DMS114 treated with DMSO at 0.1 percent for 48 hours (cell line): ENCODE data around the gene CAP1.

Source experiments
- DNase-seq: peaks from one replicate; lab custom pipeline; 2025; ENCODE audit not compliant: unreplicated experiment; lab: John Stamatoyannopoulos, UW

Gene CAP1

DNA sequence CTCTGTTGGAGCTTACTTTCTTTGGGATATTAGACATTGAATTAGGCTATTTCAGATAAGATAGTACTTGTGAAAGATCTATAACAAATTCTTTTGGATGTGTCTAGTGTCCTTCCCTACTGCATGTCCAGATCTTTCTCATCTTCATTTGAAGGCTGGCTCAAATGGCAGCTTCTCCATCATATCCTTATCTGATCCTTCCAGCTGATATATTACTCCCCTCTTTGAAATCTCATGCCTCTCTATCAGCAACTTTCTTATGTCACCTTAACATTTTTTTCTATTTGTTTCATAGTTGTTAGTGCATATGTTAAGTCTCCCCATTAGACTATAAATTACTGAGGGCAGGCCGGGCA lies 17.5 kb downstream of the CAP1 start:
- DNase-seq = no peak

DNA sequence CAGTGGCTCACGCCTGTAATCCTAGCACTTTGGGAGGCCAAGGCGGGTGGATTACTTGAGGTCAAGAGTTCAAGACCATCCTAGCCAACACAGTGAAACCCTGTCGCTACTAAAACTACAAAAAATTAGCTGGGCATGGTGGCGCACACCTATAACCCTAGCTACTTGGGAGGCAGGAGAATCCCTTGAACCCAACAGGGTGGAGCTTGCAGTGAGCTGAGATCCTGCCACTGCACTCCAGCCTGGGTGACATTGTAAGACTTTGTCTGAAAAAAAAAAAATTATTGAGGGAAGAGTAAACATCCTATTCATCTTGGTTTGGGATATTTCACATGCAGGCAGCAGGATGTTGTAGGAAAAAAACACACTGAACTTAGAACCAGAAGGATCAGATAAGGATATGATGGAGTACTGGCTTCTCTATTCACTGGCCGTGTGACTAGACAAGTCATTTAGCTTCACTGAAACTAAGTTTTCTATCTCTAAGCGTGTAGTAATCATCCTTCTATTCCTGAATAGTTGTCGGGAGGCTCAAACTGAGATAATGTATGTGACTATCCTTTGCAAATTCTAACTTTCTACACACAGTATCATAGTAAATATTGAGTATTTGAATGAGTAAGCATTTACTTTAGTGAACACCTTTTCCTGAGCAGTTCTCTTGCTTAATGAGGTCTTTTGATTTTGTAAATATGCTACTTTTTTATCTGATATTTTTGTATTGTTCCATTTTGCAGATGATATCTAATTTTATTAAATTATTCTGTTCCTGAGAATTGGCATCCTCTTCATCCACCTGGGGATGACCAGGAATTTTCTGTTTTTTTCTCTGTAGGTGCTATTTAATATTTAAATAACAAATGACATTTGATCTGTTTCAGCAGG lies 18.2 kb downstream of the CAP1 start:
- no peak for DNase-seq

DNA sequence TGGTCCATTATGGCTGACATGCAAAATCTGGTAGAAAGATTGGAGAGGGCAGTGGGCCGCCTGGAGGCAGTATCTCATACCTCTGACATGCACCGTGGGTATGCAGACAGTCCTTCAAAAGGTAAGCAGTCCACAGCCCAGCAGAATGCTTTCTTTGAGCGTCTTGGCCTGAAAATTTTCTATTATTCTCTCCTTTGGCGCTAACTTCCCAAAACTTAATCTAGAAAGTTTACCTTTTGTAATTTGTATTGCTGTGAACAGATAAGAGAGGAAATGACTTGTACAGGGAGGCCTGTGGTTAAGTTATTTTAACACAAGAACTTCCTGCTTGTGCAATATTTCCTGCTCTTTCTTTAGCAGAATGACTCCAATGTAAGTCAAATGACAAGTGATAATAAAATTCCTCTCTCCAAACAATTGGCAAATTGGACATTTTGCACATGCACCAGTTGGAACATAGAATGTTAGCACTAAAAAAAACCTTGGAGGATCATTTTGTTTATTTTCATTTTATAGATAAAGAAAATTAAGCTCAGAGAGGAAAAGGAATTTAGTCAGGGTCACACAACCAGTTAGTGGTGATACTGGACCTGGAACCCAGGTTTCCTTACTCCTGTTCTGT lies 18.9 kb downstream of the CAP1 start:
- no peak for DNase-seq

DNA sequence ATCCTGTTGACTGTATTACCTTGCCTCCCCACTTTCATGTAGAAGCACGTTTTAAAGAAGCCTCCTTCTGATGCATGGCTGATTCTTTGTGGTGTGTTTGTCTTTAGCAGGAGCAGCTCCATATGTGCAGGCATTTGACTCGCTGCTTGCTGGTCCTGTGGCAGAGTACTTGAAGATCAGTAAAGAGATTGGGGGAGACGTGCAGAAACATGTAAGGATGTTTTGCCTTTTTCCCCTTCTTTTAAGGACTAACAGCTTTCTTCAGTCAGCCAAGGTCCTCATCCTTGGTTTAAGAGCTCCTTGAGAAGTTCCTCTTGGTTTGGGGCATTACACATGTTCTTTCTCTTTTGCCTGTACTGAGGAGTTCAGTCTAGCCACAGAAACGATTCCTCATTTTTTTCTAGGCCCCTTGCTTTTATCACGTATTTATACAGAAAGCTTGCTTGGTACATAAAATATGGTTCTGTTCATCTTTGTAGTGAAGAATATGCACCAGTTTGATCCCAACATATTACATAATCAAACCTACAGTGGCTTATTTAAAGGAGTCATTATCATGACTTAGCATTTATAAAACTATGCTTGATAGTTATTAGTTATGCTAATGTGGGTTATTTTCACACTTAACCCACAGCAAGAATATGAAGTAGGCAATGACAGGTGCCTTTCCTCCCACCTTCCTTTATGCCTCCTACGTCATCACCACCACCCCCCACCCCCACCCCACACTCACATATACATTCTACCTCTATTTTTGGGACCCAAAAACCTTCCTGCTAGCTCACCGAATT lies 19.6 kb downstream of the CAP1 start:
- no peak for DNase-seq

DNA sequence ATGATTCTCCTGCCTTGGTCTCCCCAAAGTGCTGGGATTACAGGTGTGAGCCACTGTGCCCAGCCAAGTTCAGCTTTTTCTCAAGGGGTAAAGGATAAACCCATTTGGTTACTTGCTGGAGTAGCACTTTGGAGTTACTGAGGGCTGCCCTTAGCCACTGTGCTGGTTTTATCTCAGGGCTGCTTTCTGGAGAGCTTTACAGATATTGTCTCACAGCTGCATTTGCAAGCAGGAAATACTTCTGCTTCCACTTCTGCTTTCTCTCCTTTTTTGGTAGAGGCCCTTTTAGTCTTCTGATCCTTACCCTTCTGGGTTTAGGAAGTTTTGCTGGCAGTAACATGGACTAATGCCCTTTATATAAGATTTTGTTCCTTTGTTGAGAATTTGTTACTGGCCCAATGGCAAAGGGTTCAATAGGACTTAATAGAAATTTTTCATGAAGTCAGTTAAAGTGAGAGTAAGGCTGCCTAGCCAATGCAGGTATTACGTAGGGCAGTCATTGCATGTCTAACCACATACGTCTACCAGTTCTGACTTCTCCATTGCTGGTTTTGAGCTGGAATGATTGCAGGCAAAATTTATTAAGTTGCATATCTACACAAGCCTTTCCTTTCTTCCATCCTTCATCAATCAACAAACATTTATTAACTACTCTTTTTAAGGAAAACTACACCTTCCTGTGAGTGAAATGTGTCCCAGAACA lies 24.4 kb downstream of the CAP1 start:
- DNase-seq = no peak

DNA sequence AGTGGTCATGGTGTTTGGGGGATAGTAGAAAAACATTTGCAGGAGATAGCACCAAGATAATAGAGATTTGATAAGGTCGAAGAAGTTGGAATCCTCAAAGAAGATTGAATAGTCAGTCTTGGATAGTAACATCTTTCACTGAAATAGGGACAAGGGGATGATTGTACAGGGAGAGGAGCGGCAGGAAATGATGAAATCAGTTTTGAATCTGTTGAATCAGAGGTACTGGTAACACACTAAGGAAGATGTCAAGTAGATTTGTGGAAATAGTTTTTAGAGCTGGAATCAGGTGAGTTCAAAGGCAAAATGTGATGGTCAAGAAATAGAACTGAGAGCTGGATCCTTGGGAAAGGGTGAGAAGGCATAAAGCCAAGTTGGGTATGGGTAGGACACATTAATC lies 26.5 kb downstream of the CAP1 start:
- no peak for DNase-seq

DNA sequence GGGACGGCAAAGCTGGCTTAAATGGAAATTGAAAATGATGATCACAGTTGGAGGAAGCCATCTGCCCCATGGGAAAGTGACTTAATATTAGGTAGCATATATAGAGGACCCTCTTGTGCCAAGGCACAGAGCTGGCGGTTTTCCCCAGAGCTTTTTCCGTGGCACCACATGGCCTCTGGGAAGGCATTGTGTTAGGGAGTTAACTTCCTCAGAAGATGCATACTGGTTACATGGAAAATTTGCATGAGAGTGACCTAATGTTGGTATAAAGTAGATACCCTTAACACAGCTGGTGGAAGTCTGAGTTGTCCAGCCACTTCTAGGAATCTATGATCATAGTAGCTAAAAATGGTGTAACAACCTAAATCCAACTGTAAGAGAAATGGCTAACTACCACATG lies 27.3 kb downstream of the CAP1 start:
- no peak for DNase-seq

DNA sequence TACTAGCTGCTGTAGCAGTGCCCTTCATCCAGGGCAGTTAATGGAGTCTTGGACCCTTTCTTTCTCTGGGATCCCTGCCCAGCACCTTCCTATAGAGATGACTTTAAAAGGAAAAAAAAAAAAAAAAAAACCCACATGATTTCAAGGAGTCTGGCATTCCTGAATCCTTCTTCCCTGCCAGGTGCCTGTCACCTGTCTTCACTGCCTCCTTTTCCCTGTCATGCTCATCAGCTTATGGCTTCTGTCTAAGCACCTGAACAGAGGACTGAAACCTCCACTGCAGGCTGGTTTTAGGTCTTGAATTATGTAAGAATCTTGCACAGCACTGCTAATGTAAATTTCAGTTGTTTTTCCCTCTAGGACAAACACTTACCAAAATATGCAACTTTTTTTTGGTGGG lies 31.6 kb downstream of the CAP1 start:
- DNase-seq = no peak

DNA sequence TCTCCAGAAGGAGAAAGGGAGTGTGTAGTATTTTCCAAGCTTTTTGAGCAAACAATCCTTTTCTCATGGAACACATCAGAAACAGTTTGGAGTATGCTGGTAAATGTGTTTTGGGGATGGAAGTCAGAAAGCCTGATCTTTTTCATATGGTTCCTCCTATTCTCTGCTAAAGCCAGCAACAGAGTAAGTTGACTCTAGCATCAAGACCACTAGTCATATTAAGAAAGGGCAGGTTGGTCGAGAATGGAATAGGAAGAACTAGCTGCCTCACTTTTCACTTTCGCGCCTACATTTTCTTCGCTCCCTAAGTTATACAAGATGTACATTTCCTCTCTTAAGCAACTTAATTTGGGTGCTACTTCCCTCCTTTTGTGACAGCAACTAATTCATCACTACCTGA lies 32.5 kb downstream of the CAP1 start:
- DNase-seq = no peak

DNA sequence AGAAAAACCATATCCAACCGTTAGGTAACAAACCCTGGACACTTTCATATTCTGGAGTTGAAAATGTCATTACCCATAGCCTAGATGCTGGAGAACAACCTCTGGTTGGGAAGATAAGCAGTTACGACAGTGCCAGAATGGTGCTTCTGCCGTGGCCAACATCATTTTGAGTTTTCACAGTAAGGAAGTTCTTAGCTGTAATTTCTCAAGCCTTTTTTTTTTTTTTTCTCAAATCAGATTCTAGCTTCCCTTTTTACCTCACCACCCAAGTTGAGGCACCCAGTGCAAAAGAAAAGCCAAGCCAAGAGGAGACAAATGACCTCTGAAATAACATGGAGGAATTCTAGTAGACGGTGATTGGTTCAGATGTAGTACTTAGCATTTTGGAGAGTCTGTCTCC lies 34.7 kb downstream of the CAP1 start:
- no peak for DNase-seq

DNA sequence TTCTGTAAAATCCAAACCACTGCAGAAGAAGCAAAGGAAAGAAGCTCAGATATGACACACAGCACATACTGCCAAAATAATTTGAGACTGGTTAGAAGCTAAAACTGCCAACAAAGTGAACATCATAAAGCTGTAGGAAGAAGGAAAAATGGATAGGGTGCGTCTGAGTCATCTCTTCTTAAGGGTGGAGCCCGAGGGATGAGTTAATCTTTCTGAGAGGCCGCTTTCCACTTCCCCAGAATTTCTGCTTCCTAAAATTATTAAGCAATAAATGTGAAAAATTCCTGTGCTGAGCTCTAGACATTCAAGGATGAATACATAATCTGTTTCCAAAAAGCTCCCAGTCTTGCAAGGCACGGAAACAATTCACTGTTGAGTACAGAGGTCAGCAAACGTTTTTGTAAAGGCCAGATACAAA lies 36.4 kb downstream of the CAP1 start:
- DNase-seq = no peak

DNA sequence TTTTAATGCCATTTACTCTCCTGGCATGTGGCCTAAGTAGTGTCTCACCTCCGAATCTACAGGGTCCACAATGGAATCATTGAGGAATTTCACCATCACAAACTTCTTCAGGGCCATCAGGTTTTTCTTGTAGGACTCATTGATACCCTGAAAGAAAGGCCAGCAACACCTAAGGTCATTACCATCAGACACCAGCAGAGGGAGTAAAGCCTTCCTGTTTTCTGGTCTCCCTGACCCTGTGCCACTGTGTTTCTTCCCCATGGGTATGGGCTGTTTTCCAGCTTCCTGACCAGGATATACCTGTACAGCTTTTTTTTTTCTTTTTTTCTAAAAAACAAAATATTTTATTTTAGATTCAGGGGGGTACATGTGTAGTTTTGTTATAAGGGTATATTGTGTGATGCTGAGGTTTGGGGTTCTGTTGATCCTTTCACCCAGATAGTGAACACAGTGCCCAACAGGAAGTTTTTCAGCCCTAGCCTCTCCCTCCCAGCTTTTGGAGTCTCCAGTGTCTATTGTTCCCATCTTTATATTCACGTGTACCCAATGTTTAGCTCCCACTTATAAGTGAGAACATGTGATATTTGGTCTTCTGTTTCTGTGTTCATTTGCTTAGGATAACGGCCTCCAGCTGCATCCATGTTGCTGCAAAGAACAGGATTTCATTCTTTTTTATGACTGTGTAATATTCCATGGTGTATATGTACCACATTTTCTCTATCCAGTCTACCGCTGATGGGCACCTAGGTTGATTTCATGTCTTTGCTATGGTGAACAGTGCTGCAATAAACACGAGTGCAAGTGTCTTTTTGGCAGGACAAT lies 38.2 kb downstream of the CAP1 start:
- DNase-seq = peak; percentile 26

DNA sequence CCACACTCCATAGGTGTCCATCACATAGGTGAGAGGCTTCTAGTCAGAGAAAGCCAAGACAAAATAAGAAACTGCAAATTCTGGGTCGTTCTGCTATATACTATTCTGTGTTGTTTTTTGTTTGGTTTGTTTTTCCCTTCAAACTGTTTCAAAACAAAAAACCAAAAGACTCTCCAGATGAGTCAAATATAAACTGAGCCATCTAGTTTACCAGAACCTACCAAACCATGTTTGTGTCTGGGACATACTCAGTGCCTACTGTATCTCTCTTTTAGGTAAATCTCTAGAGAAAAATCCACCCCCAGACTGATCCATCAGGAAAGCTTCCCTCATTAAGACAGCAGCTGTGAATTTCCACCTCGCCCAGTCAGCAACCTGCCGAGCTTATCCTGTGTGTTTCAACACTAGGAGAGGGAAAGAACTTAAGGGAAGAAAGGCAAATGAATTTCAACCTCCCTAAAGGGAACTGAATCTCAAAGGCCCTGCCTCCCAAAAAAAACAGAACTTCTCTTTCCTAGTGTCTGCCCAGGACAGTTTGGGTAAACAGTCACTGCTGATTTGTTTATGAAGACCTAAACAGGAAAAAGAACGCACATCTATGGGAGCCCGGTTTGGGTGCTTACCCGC lies 39.4 kb downstream of the CAP1 start:
- DNase-seq = no peak

DNA sequence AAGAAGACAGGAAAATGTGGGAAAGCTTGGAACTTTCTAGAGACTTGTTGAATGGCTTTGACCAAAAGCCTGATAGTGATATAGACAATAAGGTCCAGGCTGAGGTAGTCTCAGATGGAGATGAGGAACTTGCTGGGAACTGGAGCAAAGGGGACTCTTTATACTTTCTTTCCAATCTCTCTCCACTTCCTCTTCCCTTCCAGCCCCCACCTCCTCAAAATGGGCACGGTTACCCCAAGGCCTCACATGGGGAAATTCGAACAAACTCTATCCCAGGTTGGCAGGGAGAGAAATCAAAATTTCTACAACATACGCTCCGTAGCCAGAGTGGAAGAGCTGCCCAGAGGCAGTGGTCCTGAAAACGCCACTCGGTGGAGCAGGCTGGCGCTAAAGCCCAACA lies 41.3 kb downstream of the CAP1 start:
- DNase-seq = no peak

DNA sequence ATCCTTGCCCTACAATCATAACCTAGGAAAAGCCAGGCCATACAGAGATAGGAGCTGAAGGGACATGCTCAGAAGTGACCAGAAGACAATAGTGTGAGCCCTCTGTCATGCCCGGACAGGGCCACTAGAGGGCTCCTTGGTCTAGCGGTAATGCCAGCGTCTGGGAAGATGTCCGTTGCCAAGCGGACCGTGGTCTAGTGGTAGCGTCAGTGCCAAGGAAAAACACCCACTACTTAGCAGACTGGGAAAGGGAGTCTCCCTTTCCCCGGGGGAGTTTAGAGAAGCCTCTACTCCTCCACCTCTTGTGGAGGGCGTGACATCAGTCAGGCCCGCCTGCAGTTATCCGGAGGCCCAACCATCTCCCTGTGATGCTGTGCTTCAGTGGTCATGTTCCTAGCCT lies 44.2 kb downstream of the CAP1 start:
- DNase-seq = peak; percentile 47

DNA sequence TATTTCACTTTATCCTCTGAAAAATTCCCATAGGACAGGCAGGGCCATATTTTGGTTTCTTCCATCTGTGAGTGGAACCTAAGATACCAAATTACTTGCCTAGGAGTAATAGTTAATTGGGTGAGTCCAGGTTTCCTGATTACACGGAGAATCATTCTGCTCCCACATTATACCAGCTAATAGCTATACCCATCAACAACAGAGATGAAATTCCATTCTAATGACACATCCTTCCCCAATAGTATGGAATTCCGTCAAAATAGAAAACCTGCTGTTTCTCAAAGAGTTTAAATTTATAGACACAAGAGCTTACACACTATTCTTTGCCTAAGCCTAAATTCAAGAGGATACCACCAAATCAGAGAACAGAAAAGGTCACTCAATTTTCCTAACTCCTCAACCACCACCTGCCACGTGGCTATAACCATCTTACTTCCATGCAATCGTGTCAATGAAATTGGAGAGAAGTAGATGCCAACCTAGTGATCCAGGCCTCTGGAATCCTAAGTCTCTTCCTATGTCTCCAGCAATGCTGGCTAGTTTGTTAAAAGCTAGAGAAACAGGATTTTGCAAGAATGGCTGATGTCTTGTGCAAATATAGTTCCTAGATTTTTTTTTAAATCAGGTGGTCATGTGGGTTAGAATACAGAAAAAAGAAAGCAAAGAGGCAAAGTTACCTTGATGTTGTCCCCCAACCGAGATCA lies 50.3 kb downstream of the CAP1 start:
- no peak for DNase-seq

DNA sequence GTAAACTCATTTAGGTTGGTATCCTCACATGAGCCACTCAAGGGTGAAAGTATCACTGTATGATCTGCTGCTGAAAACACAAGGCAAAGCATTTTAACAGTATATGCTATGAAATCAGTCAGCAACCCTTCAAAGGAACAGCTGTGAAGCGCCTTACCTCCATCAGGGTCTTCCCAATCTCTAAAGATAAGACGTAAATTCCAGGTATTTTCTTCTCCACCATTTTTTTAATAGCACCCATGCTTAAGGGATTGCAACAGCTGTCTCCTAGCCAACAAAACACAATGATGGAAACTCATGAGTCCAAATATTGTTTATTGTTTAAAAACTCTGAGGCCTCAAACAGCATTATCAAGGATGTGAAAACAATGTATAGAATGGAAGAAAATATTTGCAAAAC lies 51.7 kb downstream of the CAP1 start:
- DNase-seq = no peak

DNA sequence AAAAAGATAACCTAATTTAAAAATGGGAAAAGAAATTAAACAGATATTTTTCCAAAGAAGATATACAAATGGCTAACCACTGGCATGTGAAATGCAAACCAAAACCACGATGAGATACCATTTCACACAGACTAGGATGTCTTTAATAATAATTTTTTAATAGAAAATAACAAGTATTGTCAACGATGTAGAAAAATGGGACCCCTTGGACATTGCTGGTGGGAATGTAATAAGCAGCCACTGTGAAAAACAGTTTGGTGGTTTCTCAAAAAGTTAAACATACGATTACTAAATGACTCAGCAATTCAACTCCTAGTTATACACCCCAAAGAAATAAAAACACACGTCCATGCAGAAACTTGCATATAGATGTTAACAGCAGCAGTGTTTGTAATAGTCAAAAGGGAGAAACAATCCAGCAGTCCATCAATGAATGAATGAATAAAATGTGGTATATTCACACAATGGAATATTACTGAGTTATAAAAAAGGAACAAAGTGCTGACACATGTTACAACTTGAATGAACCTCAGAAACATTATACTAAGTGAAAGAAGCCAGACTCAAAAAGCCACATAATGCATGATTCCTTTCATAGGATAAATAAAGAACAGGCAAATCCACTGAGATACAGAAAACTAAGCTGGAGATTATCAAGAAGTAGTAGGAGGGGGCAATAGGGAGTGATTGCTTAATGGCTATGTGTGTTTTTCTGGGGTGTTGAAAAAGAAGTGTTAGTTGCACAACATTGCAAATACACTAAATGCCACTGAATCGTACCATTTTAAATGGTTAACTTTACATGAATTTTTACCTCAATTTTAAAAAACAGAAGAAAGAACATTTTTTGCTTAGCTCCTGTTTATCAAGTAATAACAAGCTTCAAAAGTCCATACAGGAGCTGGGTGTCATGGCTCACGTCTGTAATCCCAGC lies 52.4 kb downstream of the CAP1 start:
- DNase-seq = no peak
